Choroid plexus epithelial cell (primary cell): ENCODE data around the gene GLUD1.

Experiments used
- DNase-seq: peaks from one replicate; pipeline ENCODE4 v3.0.0-alpha.2; 2010; ENCODE audit warnings: low read depth
- H3K4me3 ChIP-seq: 2 replicates; pipeline ENCODE4 v1.5.1; 2011; ENCODE audit warnings: low read depth, mild to moderate bottlenecking, control low read depth, low read length, moderate library complexity
- CTCF ChIP-seq: conservative IDR thresholded peaks from 2 replicates; pipeline ENCODE4 v1.5.1; 2011; ENCODE audit warnings: low read depth, mild to moderate bottlenecking, control low read depth, inconsistent platforms, low read length, moderate library complexity

The GLUD1 gene

DNA sequence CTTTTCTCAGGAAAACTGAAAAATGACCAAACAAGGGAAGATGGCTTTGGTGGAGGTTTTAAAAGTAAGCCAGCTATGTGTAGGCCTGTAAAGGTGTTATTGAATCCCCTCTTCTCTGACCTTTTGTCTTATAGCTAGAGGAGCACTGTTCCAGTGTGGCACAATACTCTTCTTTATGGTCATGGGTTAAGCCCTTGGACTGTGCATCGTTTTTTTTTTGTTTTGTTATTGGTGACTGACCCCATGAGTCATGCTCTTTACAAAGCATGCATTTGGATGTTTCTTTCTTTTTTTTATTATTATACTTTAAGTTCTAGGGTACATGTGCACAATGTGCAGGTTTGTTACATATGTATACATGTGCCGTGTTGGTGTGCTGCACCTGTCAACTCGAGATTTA is 94.2 kb downstream of the GLUD1 start:
- no peak for TF ChIP-seq CTCF
- H3K4me3 ChIP-seq = no peak overlapping the region
- DNase-seq = peak; percentile 67
